Activated gamma-delta T cell (primary cell): Measurements from ENCODE around the gene NRAP.

Experiments
- DNase-seq: peaks from one replicate; lab custom pipeline; 2025; lab: John Stamatoyannopoulos, UW

Gene NRAP

GRCh38 chr10:113605268-113605978 is 58.4 kb downstream of the NRAP start:
- DNase-seq: no peak

DNA sequence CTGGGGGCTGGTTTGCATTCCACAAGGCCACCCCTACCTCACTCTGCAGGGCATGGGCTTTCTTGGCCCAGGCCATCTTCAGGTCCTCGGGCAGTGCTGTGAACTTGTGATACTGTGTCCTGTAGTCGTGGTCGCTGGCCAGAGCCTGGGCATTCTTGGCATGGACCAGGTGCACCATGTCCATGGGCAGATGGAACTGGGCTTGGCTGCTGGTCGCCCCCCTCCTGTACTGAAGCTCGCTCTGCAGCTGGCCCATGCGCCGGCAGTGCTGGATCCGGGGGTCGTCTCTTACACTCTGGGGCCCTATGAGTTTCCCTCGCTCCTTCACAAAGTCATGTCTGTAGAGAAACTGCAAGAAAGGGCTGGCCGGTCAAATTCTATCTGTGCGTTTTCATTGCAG is 59.3 kb downstream of the NRAP start:
- no peak for DNase-seq

GRCh38 chr10:113603057-113603777 is 60.6 kb downstream of the NRAP start:
- DNase-seq: no peak

- DNase-seq: no peak
Observed at GRCh38 chr10:113600569-113600968, 63.3 kb downstream of the NRAP start.

DNA sequence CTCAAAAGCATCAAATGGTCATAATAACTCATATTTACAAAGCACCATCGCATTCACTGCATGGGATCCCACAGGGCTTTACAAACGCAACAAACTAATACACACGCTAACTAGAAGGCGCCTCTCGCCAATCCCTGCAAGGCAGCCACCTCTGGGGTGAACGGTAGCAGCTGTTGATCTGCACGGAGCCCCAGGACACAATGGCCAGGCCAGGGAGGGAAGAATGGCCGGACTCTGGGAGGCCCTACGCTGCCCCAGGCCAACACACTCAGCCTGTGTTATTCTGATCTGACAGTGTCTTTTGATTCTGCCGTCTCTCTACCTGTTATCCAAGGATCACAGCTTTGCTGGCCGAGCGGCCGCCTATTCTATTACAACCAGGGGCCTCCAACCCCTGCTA is 69.2 kb downstream of the NRAP start:
- no peak for DNase-seq

GRCh38 chr10:113592380-113592779 is 71.5 kb downstream of the NRAP start:
- no peak for DNase-seq

DNA sequence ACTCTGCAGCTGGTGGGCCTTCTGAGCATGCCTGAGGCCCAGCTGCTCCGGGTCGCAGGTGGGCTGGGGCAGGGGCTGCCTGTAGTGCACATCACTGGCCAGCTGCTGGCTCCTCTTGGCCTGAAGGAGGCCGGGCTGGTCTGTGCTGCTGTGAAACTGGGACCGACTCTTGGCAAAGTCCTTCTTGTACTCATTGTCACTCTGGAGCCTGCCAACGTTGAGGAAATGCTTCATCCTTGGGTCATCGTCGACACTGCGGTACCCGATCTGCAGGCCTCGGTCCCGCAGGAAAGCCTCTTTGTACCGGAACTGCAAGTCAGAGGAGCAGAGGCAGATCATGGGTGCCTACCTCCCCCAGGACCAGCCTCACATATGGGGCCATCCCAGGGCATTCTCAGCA is 73.3 kb downstream of the NRAP start:
- DNase-seq: no peak

GRCh38 chr10:113589201-113589770 is 74.6 kb downstream of the NRAP start:
- no peak for DNase-seq

DNA sequence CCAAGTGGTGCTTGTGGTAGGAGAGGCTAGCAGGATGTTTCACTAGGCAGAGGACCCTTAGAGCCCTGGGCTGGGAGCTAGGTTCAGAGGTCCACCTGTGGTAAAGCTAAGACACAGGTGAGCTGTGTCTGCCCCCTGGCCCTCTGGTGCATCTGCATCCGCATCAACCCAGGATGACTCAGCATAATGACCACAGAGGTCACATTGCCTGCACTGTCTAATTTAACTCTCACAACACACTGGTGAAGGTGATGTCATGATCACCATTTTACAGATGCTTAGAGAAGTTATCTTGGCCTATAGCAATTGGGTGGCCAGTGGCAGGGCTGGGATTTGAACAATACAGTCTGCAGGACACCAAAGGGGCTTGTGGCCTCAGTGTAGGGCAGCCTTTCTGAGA is 77.9 kb downstream of the NRAP start:
- no peak for DNase-seq

- DNase-seq: no peak
Observed at GRCh38 chr10:113583571-113583970, 80.3 kb downstream of the NRAP start.

GRCh38 chr10:113581092-113581491 is 82.7 kb downstream of the NRAP start:
- no peak for DNase-seq

DNA sequence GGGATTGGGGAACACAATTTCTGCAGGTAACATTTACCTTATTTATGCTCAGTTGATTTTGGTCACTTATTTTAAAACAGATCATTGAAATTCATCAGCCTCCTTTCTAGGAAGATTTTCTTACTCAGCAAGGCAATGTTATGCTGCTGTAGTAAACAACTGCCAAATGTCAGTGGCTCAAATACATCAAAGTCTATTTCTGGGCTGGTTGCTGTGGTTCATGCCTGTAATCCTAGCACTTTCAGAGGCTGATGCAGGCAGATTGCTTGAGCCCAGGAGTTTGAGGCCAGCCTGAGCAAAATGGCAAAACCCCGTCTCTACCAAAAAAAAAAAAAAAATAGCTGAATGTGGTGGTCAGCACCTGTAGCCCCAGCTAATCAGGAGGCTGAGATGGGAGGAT is 85.1 kb downstream of the NRAP start:
- no peak for DNase-seq

- DNase-seq: no peak
Observed at GRCh38 chr10:113576852-113577251, 87.0 kb downstream of the NRAP start.

DNA sequence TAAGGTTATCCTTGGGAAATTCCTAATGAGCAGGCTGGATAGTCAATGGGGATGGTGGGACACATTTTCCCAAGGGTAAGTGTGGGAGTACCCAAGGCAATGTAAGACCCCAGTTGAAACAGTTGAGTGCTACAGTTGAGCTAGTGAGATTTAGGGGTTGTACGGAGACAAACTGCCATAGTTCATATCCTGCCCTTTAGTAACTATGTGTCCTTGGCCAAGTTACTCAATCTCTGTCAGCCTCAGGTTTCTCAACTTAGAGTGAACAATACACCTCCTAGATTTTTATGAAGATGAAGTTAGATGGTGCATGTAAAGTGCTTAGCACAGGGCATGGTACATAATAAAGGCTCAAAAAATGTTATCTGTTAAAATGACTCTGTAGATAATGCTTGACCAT is 90.5 kb downstream of the NRAP start:
- no peak for DNase-seq

DNA sequence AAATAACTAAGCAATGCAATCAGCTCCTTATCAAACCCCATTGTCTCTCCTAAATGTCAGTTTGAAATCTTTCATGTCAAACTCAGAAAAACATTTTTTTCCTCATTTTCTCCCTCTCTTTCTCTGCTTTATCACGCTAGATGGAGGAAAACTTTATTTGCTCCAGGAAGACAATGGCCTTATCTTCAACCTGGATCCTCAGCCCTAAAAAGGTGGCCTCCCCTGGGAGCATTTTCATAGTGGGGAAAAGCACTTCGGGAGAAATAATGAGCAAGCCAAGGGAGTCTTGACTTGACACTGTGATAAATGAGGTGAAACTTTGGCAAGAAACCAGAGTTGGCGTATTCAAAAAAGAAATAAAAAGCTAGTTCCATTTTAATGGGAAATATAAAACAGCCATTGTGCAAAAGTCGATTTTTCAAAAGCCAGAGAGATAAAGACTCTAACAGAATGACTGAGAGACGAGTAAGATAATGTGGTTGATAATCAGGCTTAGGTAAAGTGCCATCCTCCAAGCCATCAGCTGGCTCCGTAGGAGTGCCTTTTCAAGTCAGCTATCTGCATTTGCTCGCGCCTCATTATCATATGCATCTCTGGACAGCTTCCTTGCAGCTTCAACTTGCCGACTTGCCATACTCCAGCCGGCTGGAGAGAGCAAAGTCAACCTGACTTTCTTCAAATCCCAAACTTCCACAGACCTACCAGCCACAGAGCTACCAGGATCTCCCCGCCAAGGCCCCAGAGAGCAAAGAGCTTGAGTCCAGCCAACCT is 91.1 kb downstream of the NRAP start:
- no peak for DNase-seq

- no peak for DNase-seq
Observed at GRCh38 chr10:113569576-113569975, 94.3 kb downstream of the NRAP start.

DNA sequence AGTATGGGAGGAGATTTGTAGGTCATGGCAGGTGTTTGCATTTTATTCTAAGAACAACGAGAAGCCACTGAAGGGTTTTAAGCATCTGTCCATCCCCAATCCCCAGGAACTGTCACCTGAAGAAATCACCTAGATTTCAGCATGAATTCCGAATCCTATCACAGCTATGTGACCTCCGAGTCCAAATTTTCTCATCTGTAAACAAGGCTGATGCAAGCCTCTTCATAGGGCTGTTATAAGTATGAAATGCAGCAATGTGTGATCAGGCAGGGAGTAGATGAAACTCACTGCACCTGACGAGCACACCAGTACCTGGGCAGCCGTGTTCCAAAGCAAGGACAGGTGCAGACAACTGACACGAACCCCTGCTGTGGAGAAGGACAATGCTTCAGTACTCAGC is 97.0 kb downstream of the NRAP start:
- no peak for DNase-seq

- DNase-seq: no peak
Observed at GRCh38 chr10:113565364-113565763, 98.5 kb downstream of the NRAP start.

- peak; percentile 25 for DNase-seq
Observed at GRCh38 chr10:113563306-113564088, 100.3 kb downstream of the NRAP start.

DNA sequence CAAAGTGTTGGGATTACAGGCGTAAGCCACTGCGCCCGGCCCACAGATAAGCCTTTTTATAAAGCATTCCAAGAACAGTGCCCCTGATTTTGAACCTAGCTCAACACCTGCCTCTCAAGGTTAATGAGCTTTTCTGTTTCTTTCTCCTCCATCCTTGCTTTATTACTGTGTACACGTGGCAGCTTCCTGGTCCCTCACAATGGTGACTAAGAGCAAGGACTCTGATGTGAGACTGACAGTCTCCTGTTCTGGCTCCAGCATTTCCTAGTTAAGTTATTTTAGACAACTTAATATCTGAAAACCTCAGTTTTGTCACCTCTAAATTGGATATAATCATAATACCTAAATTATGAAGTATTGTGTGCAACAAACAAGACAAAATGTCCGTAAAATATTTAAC is 101.1 kb downstream of the NRAP start:
- DNase-seq: no peak

DNA sequence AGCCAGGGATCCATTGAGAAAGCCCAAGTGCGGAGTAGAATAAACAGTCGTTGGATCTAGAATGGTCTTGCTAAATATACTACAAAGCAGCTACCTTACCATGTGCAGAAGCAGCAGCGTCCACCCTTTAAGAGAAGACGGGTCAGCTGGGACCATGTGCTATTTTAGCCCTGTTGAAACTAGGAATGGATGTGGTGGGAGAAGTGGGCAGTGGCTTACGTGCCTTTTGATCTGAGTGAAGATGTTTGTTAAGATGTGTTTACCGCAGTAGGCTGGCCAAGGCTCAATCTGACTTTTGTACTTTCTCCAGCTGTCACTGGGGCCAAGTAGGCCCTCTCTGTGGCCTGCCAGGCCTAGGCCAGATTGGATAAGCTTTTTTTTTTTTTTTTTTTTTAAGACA is 101.8 kb downstream of the NRAP start:
- no peak for DNase-seq

DNA sequence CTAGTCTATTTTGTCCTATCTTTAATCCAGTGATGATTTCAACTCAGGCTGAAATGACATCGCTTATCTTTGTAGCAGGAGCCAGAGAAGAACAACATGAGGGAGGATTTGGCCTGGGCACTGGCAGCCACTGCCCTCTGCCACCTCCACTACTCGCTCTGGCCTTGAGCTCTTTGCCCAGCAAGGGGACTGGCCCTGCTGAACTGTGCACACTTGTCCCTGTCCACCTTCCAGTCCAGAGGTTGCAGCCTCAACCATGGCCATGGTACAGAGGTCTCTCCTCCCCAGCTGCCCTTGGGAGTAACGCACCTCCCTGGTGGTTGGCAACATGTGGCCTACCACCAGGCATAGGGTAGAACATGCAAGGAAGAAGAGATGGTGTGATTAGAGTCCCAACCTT is 102.6 kb downstream of the NRAP start:
- DNase-seq: no peak
